IMR-90 (cell line): ENCODE measurements around the gene ZNF410. TPM values are rescaled to one million over a fixed set of nuclear protein-coding genes. Genes with fewer than 3 reads are reported as not detected.

ENCODE experiments used
- ATAC-seq: fragments of 200-7000 bp; cut with Tn5 transposase; 2 replicates; pipeline ENCODE4 v1.9.1; 2020; ENCODE audit warnings: low read depth, mild to moderate bottlenecking, moderate library complexity
- BruUV-seq: library from RNA; stranded (reverse); fragments of 400-500 nt; replicated peaks from 2 replicates; lab custom pipeline; 2021; lab: Mats Ljungman, UMichigan
- CTCF ChIA-PET: fragments of 300-600 bp; formaldehyde crosslinking; extraction: SDS; loops from one replicate; lab custom pipeline; 2021; ENCODE audit warnings: antibody characterized with exemption; lab: Yijun Ruan, JAX
- POLR2A ChIA-PET: fragments of 300-600 bp; sonication (Branson Sonifier 250); formaldehyde crosslinking; loops from one replicate; lab custom pipeline; 2022; ENCODE audit warnings: antibody characterized with exemption; ENCODE audit not compliant: unreplicated experiment; lab: Charles Lee
- DNase-seq: peaks from one replicate; pipeline ENCODE4 v3.0.0; 2013
- H2AFZ ChIP-seq: replicated peaks from 2 replicates; pipeline ENCODE3; 2013; ENCODE audit warnings: low read length, mild to moderate bottlenecking; ENCODE audit not compliant: poor library complexity
- H2AK5ac ChIP-seq: 2 replicates; pipeline ENCODE4 v1.6.1; 2013; ENCODE audit warnings: low read depth, low read length, inconsistent platforms
- H2AK9ac ChIP-seq: replicated peaks from 2 replicates; pipeline ENCODE3; 2013; ENCODE audit warnings: mild to moderate bottlenecking, low read depth, low read length, moderate library complexity; ENCODE audit not compliant: poor library complexity
- H2BK120ac ChIP-seq: 2 replicates; pipeline ENCODE4 v1.6.1; 2013; ENCODE audit warnings: low read depth, low read length, inconsistent platforms
- H2BK15ac ChIP-seq: 3 replicates; pipeline ENCODE4 v1.6.1; 2013; ENCODE audit warnings: low read depth, low read length, inconsistent platforms
- H2BK20ac ChIP-seq: 2 replicates; pipeline ENCODE4 v1.6.1; 2013; ENCODE audit warnings: low read depth, mild to moderate bottlenecking, inconsistent platforms, low read length, moderate library complexity
- H2BK5ac ChIP-seq: 2 replicates; pipeline ENCODE4 v1.6.1; 2013; ENCODE audit warnings: mild to moderate bottlenecking, low read depth, low read length, inconsistent platforms; ENCODE audit not compliant: poor library complexity, severe bottlenecking
- H3K14ac ChIP-seq: replicated peaks from 2 replicates; pipeline ENCODE4 v1.6.1; 2013; ENCODE audit warnings: low read depth, low read length, inconsistent platforms
- H3K18ac ChIP-seq: 2 replicates; pipeline ENCODE4 v1.6.1; 2013; ENCODE audit warnings: low read depth, low read length, control low read depth
- H3K23ac ChIP-seq: 2 replicates; pipeline ENCODE4 v1.6.1; 2013; ENCODE audit warnings: low read depth, low read length, inconsistent platforms
- H3K27ac ChIP-seq: 2 replicates; pipeline ENCODE4 v1.5.1; 2013; ENCODE audit warnings: mild to moderate bottlenecking, control low read depth, low read length; ENCODE audit not compliant: insufficient read depth
- H3K27me3 ChIP-seq: 2 replicates; pipeline ENCODE4 v1.6.1; 2013; ENCODE audit warnings: low read length; ENCODE audit not compliant: control insufficient read depth, insufficient read depth
- H3K36me3 ChIP-seq: 2 replicates; pipeline ENCODE4 v1.6.1; 2013; ENCODE audit warnings: low read length, mixed read lengths; ENCODE audit not compliant: control insufficient read depth, insufficient read depth
- H3K4ac ChIP-seq: 2 replicates; pipeline ENCODE4 v1.6.1; 2013; ENCODE audit warnings: low read depth, low read length, inconsistent platforms
- H3K4me1 ChIP-seq: 2 replicates; pipeline ENCODE4 v1.6.1; 2013; ENCODE audit warnings: low read length, mixed read lengths; ENCODE audit not compliant: control insufficient read depth, insufficient read depth
- H3K4me2 ChIP-seq: 2 replicates; pipeline ENCODE4 v1.6.1; 2013; ENCODE audit warnings: low read depth, mild to moderate bottlenecking, control low read depth, low read length, moderate library complexity
- H3K4me3 ChIP-seq: 2 replicates; pipeline ENCODE4 v1.5.1; 2013; ENCODE audit warnings: low read depth, mild to moderate bottlenecking, control low read depth, low read length, moderate library complexity; ENCODE audit not compliant: insufficient read depth
- H3K56ac ChIP-seq: 2 replicates; pipeline ENCODE4 v1.6.1; 2013; ENCODE audit warnings: low read length, inconsistent platforms; ENCODE audit not compliant: insufficient read depth; ENCODE audit errors: extremely low read depth
- H3K79me1 ChIP-seq, 2 experiments: 2 replicates each; pipeline ENCODE4 v1.6.1; 2013; ENCODE audit warnings: low read length in 2 of 2, inconsistent platforms in 1 of 2, low read depth in 1 of 2
- H3K9ac ChIP-seq: 2 replicates; pipeline ENCODE4 v1.6.1; 2013; ENCODE audit warnings: low read depth, low read length, control low read depth
- H3K9me1 ChIP-seq: 2 replicates; pipeline ENCODE4 v1.6.1; 2013; ENCODE audit warnings: low read length, inconsistent platforms; ENCODE audit not compliant: insufficient read depth
- H3K9me3 ChIP-seq: 2 replicates; pipeline ENCODE4 v1.6.1; 2013; ENCODE audit warnings: low read length; ENCODE audit not compliant: control insufficient read depth, insufficient read depth
- H4K20me1 ChIP-seq: 2 replicates; pipeline ENCODE4 v1.6.1; 2013; ENCODE audit warnings: low read length, inconsistent platforms; ENCODE audit not compliant: insufficient read depth
- H4K5ac ChIP-seq: 2 replicates; pipeline ENCODE4 v1.6.1; 2013; ENCODE audit warnings: mild to moderate bottlenecking, low read depth, low read length, control low read depth
- H4K8ac ChIP-seq, 2 experiments: 2 replicates each; pipeline ENCODE4 v1.6.1; 2013; ENCODE audit warnings: low read depth in 2 of 2, low read length in 2 of 2, control low read depth in 1 of 2, inconsistent platforms in 1 of 2
- H4K91ac ChIP-seq: 2 replicates; pipeline ENCODE4 v1.6.1; 2013; ENCODE audit warnings: low read depth, low read length, inconsistent platforms; ENCODE audit not compliant: insufficient read depth
- CHD1 ChIP-seq: IDR thresholded peaks from 2 replicates; pipeline ENCODE4 v1.6.1; 2012; ENCODE audit warnings: low read depth, low read length, improper control_type of control experiment
- ELK1 ChIP-seq: fragments of 150-350 bp; IDR thresholded peaks from 2 replicates; pipeline ENCODE4 v1.6.1; 2016; ENCODE audit warnings: low read depth, mild to moderate bottlenecking, low read length, moderate library complexity, borderline replicate concordance
- FOS ChIP-seq: fragments of 150-350 bp; IDR thresholded peaks from 2 replicates; pipeline ENCODE4 v1.6.1; 2016; ENCODE audit warnings: low read depth, low read length
- MAFK ChIP-seq: IDR thresholded peaks from 2 replicates; pipeline ENCODE4 v1.6.1; 2012; ENCODE audit warnings: low read depth, low read length, improper control_type of control experiment
- MXI1 ChIP-seq: IDR thresholded peaks from 2 replicates; pipeline ENCODE4 v1.6.1; 2012; ENCODE audit warnings: low read depth, mild to moderate bottlenecking, low read length, moderate library complexity, borderline replicate concordance
- RCOR1 ChIP-seq: IDR thresholded peaks from 2 replicates; pipeline ENCODE4 v1.6.1; 2012; ENCODE audit warnings: mild to moderate bottlenecking, low read length, improper control_type of control experiment; ENCODE audit not compliant: insufficient replicate concordance
- RFX5 ChIP-seq: IDR thresholded peaks from 2 replicates; pipeline ENCODE4 v1.8.0; 2012; ENCODE audit warnings: low read depth, mild to moderate bottlenecking, low read length, moderate library complexity
- SMC3 ChIP-seq: fragments of 150-350 bp; IDR thresholded peaks from 2 replicates; pipeline ENCODE4 v1.6.1; 2016; ENCODE audit warnings: low read depth, mild to moderate bottlenecking, antibody characterized with exemption, low read length, moderate library complexity
- WGBS, 2 experiments: methylation state at CpG; one replicate each; pipeline versions ENCODE4 v1.1.5 to v1.1.7; 2013; ENCODE audit warnings: missing lambda C conversion rate in 2 of 2; ENCODE audit not compliant: insufficient read length in 1 of 2; ENCODE audit errors: extremely low coverage in 2 of 2; 5-methylcytosine and 5-hydroxymethylcytosine counted together
- dilution Hi-C: fragments of 300-500 bp; cut with HindIII; formaldehyde crosslinking; loops from one replicate; pipeline ENCODE4 v1.14.3; 2018; ENCODE audit warnings: low sequenced_read_pairs; ENCODE audit not compliant: unreplicated experiment
- in situ Hi-C: fragments of 300-500 bp; cut with MboI; formaldehyde crosslinking; loops from 3 replicates; pipeline ENCODE4 v1.14.3; 2019; ENCODE audit warnings: low sequenced_read_pairs, inconsistent platforms, mixed read lengths
- intact Hi-C: fragments of 100-400 bp; cut with micrococcal nuclease; formaldehyde crosslinking; loops from 2 replicates; pipeline ENCODE4 v1.10.0; 2022
- polyA plus RNA-seq, 3 experiments: library from polyadenylated mRNA; depleted of rRNA; stranded (reverse); fragments of >200 nt; gene quantifications; 2 replicates each; pipeline ENCODE4 v1.2.3, GENCODE V29; 2012; ENCODE audit warnings: low replicate concordance in 1 of 3
- total RNA-seq: library from RNA; depleted of rRNA; stranded (reverse); fragments of >200 nt; gene quantifications from 2 replicates; pipeline ENCODE4 v1.2.3, GENCODE V29; 2012

ZNF410 gene
- total and polyA plus RNA-seq, 2 of the 4 experiments (the other 2 are of a cell fraction) = 27.9 to 89.1 TPM

- H2BK20ac ChIP-seq = no peak overlapping the region
- H3K23ac ChIP-seq = no peak overlapping the region
- H2AK9ac ChIP-seq = no peak overlapping the region
- no peak overlapping the region for H3K14ac ChIP-seq
- H3K4me3 ChIP-seq = no peak overlapping the region
- no peak overlapping the region for H2AFZ ChIP-seq
- no peak overlapping the region for H2BK15ac ChIP-seq
- H3K4me1 ChIP-seq = peaks cover 2% of the 10 kb centered on the region; the same call in 1 of the 2 replicates
- H3K36me3 ChIP-seq = peaks cover 2% of the 10 kb centered on the region
- no peak overlapping the region for H3K4me2 ChIP-seq
- no peak overlapping the region for H3K18ac ChIP-seq
- H3K27ac ChIP-seq = no peak overlapping the region
- in situ Hi-C loops = no loop called here
- dilution Hi-C loops = no loop called here
- DNase-seq = no peak
- no peak overlapping the region for H3K4ac ChIP-seq
- no peak overlapping the region for H3K9ac ChIP-seq
- H4K20me1 ChIP-seq = peaks cover 39% of the 10 kb centered on the region
- ChIA-PET CTCF (interaction anchor here (0.7 kb wide), 1 partner anchor 19 kb away, joined by 3 read pairs; no protein-coding TSS in a partner anchor), POLR2A (no interaction called here)
- ATAC-seq = no peak
- no peak overlapping the region for H4K5ac ChIP-seq
- no peak for TF ChIP-seq RFX5
- TF ChIP-seq CHD1 = no peak
- no peak for TF ChIP-seq MAFK
- TF ChIP-seq MXI1 = no peak
- TF ChIP-seq RCOR1 = no peak
- no peak for TF ChIP-seq ELK1
- TF ChIP-seq SMC3 = no peak
- TF ChIP-seq FOS = no peak
- H3K27me3 ChIP-seq = no peaks in the 10 kb centered on the region
- no peak overlapping the region for H2BK5ac ChIP-seq
- no peaks in the 10 kb centered on the region; the same call in none of the 2 replicates for H3K9me1 ChIP-seq
- H2AK5ac ChIP-seq = no peak overlapping the region
- no peak overlapping the region for H3K56ac ChIP-seq
- H4K8ac ChIP-seq = no peak overlapping the region
- H3K9me3 ChIP-seq = no peaks in the 10 kb centered on the region
- intact Hi-C loops = no loop called here
- no peak overlapping the region for H2BK120ac ChIP-seq
- H4K91ac ChIP-seq = no peak overlapping the region
- H3K79me1 ChIP-seq = peaks cover 6 to 43% of the 10 kb centered on the region in 2 experiments
- WGBS, 2 experiments = no CpG with 5 or more reads among the region's 5 CpGs
- BruUV-seq = no TSS peak
Measured at GRCh38 chr14:73889376-73889775, 2.7 kb downstream of the ZNF410 start.
